ENCODE measurements around the gene CD80. TPM values are rescaled to one million over a fixed set of nuclear protein-coding genes. Genes with fewer than 3 reads are reported as not detected.
"Not testable (repeated sequence)": the region's sequence is repeated elsewhere in the genome, so short reads cannot be mapped to it uniquely, and the experiment has no call there.

CD80 gene
- total RNA-seq = 1 to 10 TPM; 4.2 to 4.7 TPM

GRCh38 chr3:119559441-119559963 is at the start of gene CD80:
Gene CD80 (minus strand): TSS chr3:119559614. CDS start chr3:119557728, 1,886 bp downstream.
- peak within 1 kb of the TSS; percentile 63 for H3K4me3 Mint-ChIP-seq
- H3K27ac Mint-ChIP-seq = peak within 1 kb of the TSS; percentile 78
- peaks cover 51% of the 10 kb centered on the region for H3K4me1 Mint-ChIP-seq
- H3K36me3 Mint-ChIP-seq = peaks cover 12% of the 10 kb centered on the region
- H3K9me3 Mint-ChIP-seq = peaks cover 4% of the 10 kb centered on the region
- DNase-seq = peak; percentile 64
- H3K27me3 Mint-ChIP-seq = peaks cover 8% of the 10 kb centered on the region

- Mint-ChIP-seq H3K27me3 (peaks cover 23% of the 10 kb centered on the region), H3K36me3 (no peaks in the 10 kb centered on the region), H3K4me3 (no peak overlapping the region), H3K27ac (no peak overlapping the region), H3K4me1 (peaks cover 4% of the 10 kb centered on the region), H3K9me3 (no peaks in the 10 kb centered on the region)
- no peak for DNase-seq
These were observed 49.1 kb upstream of the CD80 start for GRCh38 chr3:119608405-119609000.

GRCh38 chr3:119604878-119605277 is 45.5 kb upstream of the CD80 start:
- Mint-ChIP-seq H3K4me1 (peaks cover 17% of the 10 kb centered on the region), H3K4me3 (no peak overlapping the region), H3K27me3 (peaks cover 14% of the 10 kb centered on the region), H3K36me3 (no peaks in the 10 kb centered on the region), H3K27ac (no peak overlapping the region), H3K9me3 (no peaks in the 10 kb centered on the region)
- no peak for DNase-seq

- Mint-ChIP-seq H3K4me1 (peaks cover 24% of the 10 kb centered on the region), H3K27ac (no peak overlapping the region), H3K9me3 (no peaks in the 10 kb centered on the region), H3K27me3 (peaks cover 3% of the 10 kb centered on the region), H3K4me3 (no peak overlapping the region), H3K36me3 (no peaks in the 10 kb centered on the region)
- no peak for DNase-seq
These were observed 43.3 kb upstream of the CD80 start for GRCh38 chr3:119602676-119603075.

- Mint-ChIP-seq H3K36me3 (no peaks in the 10 kb centered on the region), H3K27me3 (peaks cover 3% of the 10 kb centered on the region), H3K27ac (no peak overlapping the region), H3K4me1 (peaks cover 28% of the 10 kb centered on the region), H3K9me3 (no peaks in the 10 kb centered on the region), H3K4me3 (no peak overlapping the region)
- peak; percentile 18 for DNase-seq
These were observed 41.7 kb upstream of the CD80 start for GRCh38 chr3:119601154-119601553.

- no peak overlapping the region for H3K27ac Mint-ChIP-seq
- no peaks in the 10 kb centered on the region for H3K36me3 Mint-ChIP-seq
- peaks cover 29% of the 10 kb centered on the region for H3K4me1 Mint-ChIP-seq
- peaks cover 3% of the 10 kb centered on the region for H3K27me3 Mint-ChIP-seq
- H3K9me3 Mint-ChIP-seq = no peaks in the 10 kb centered on the region
- peak; percentile 32 for DNase-seq
- no peak overlapping the region for H3K4me3 Mint-ChIP-seq
These were observed 41.3 kb upstream of the CD80 start for GRCh38 chr3:119600732-119601131.

GRCh38 chr3:119599558-119600174 is 40.3 kb upstream of the CD80 start:
- no peak overlapping the region for H3K4me3 Mint-ChIP-seq
- H3K27me3 Mint-ChIP-seq = peaks cover 3% of the 10 kb centered on the region
- DNase-seq = no peak
- H3K27ac Mint-ChIP-seq = no peak overlapping the region
- H3K4me1 Mint-ChIP-seq = peaks cover 24% of the 10 kb centered on the region
- no peaks in the 10 kb centered on the region for H3K9me3 Mint-ChIP-seq
- no peaks in the 10 kb centered on the region for H3K36me3 Mint-ChIP-seq

GRCh38 chr3:119598410-119599098 is 39.1 kb upstream of the CD80 start:
- Mint-ChIP-seq H3K4me3 (no peak overlapping the region), H3K4me1 (peaks cover 24% of the 10 kb centered on the region), H3K9me3 (no peaks in the 10 kb centered on the region), H3K36me3 (no peaks in the 10 kb centered on the region), H3K27me3 (peaks cover 5% of the 10 kb centered on the region), H3K27ac (no peak overlapping the region)
- DNase-seq = no peak

GRCh38 chr3:119597548-119598288 is 38.3 kb upstream of the CD80 start, which contains the start of gene PLA1A:
Gene PLA1A (plus strand): TSS chr3:119597885. CDS start chr3:119597914, 29 bp downstream.
- peaks cover 24% of the 10 kb centered on the region for H3K4me1 Mint-ChIP-seq
- no peaks in the 10 kb centered on the region for H3K9me3 Mint-ChIP-seq
- H3K27ac Mint-ChIP-seq = no peak within 1 kb of the TSS
- H3K27me3 Mint-ChIP-seq = peaks cover 11% of the 10 kb centered on the region
- no peak for DNase-seq
- no peaks in the 10 kb centered on the region for H3K36me3 Mint-ChIP-seq
- H3K4me3 Mint-ChIP-seq = no peak within 1 kb of the TSS

GRCh38 chr3:119596398-119596797 is 37.0 kb upstream of the CD80 start:
- peaks cover 23% of the 10 kb centered on the region for H3K4me1 Mint-ChIP-seq
- no peaks in the 10 kb centered on the region for H3K9me3 Mint-ChIP-seq
- H3K4me3 Mint-ChIP-seq = no peak overlapping the region
- H3K27ac Mint-ChIP-seq = no peak overlapping the region
- no peaks in the 10 kb centered on the region for H3K36me3 Mint-ChIP-seq
- peaks cover 11% of the 10 kb centered on the region for H3K27me3 Mint-ChIP-seq
- DNase-seq = no peak

- H3K4me3 Mint-ChIP-seq = no peak overlapping the region
- H3K4me1 Mint-ChIP-seq = peaks cover 17% of the 10 kb centered on the region
- H3K36me3 Mint-ChIP-seq = no peaks in the 10 kb centered on the region
- no peak for DNase-seq
- peaks cover 11% of the 10 kb centered on the region for H3K27me3 Mint-ChIP-seq
- H3K27ac Mint-ChIP-seq = no peak overlapping the region
- H3K9me3 Mint-ChIP-seq = peaks cover under 1% of the 10 kb centered on the region
These were observed 36.4 kb upstream of the CD80 start for GRCh38 chr3:119595639-119596334.

GRCh38 chr3:119594929-119595328 is 35.5 kb upstream of the CD80 start:
- not testable (repeated sequence) for DNase-seq, H3K4me3 Mint-ChIP-seq, H3K36me3 Mint-ChIP-seq, H3K9me3 Mint-ChIP-seq, H3K27ac Mint-ChIP-seq
- H3K4me1 Mint-ChIP-seq = peaks cover 14% of the 10 kb centered on the region
- H3K27me3 Mint-ChIP-seq = peaks cover 15% of the 10 kb centered on the region

- Mint-ChIP-seq H3K4me1 (peaks cover 12% of the 10 kb centered on the region), H3K9me3 (peaks cover 7% of the 10 kb centered on the region), H3K4me3 (no peak overlapping the region), H3K27ac (no peak overlapping the region), H3K27me3 (peaks cover 15% of the 10 kb centered on the region), H3K36me3 (peaks cover 6% of the 10 kb centered on the region)
- DNase-seq = no peak
These were observed 34.7 kb upstream of the CD80 start for GRCh38 chr3:119594066-119594465.

GRCh38 chr3:119592861-119593260 is 33.4 kb upstream of the CD80 start:
- Mint-ChIP-seq H3K4me3 (no peak overlapping the region), H3K27me3 (peaks cover 15% of the 10 kb centered on the region), H3K36me3 (peaks cover 9% of the 10 kb centered on the region), H3K27ac (no peak overlapping the region), H3K4me1 (peaks cover 19% of the 10 kb centered on the region), H3K9me3 (peaks cover 10% of the 10 kb centered on the region)
- no peak for DNase-seq

Data from activated naive CD8-positive, alpha-beta T cell treated with anti-CD3 and anti-CD28 coated beads for 36 hours (primary cell).